GM12878 (cell line): ENCODE data around the gene TUBB4B. TPM values are rescaled to one million over a fixed set of nuclear protein-coding genes. Genes with fewer than 3 reads are reported as not detected.

Experiments used
- ATAC-seq: fragments of 200-7000 bp; cut with Tn5 transposase; 3 replicates; pipeline ENCODE4 v1.9.1; 2020; ENCODE audit warnings: mild to moderate bottlenecking, moderate library complexity
- BruUV-seq: library from RNA; stranded (reverse); fragments of 400-500 nt; replicated peaks from 2 replicates; lab custom pipeline; 2021; lab: Mats Ljungman, UMichigan
- CTCF ChIA-PET: fragments of 300-600 bp; sonication (Branson Sonifier 250); formaldehyde crosslinking; extraction: SDS; loops from one replicate; lab custom pipeline; 2021; ENCODE audit warnings: inconsistent platforms; lab: Yijun Ruan, JAX
- POLR2A ChIA-PET: fragments of 350-600 bp; formaldehyde crosslinking; extraction: SDS; loops from one replicate; lab custom pipeline; 2021; ENCODE audit warnings: inconsistent platforms; lab: Charles Lee
- RAD21 ChIA-PET: fragments of 300-600 bp; sonication (Branson Sonifier 250); formaldehyde crosslinking; loops from one replicate; lab custom pipeline; 2023; ENCODE audit warnings: antibody characterized with exemption; ENCODE audit not compliant: unreplicated experiment; lab: Charles Lee
- SMC1A ChIA-PET: fragments of 300-600 bp; sonication (Branson Sonifier 250); formaldehyde crosslinking; loops from one replicate; lab custom pipeline; 2023; ENCODE audit not compliant: unreplicated experiment, uncharacterized antibody; lab: Charles Lee
- DNase-seq: peaks from one replicate; pipeline ENCODE4 v3.0.0-alpha.2; 2011; ENCODE audit warnings: low read depth, low spot score
- FAIRE-seq: peaks from 3 replicates; lab custom pipeline; 2011; peaks lifted over from hg19 to GRCh38; lab: Jason Lieb, UNC
- H2AFZ ChIP-seq: 2 replicates; pipeline ENCODE4 v1.6.0; 2011; ENCODE audit warnings: low read depth, low read length, control low read depth; ENCODE audit not compliant: control insufficient read depth
- H3K27ac ChIP-seq: 2 replicates; pipeline ENCODE4 v1.5.1; 2011; ENCODE audit warnings: control low read depth; ENCODE audit not compliant: control insufficient read depth, insufficient read depth
- H3K27me3 ChIP-seq, 2 experiments: replicated peaks in 1 of 2; 2 replicates each; pipeline versions ENCODE4 v1.6.0 to v1.6.1; 2011; ENCODE audit warnings: low read length in 1 of 2; ENCODE audit not compliant: control insufficient read depth in 2 of 2, insufficient read depth in 2 of 2
- H3K36me3 ChIP-seq, 2 experiments: 2 replicates each; pipeline ENCODE4 v1.5.1; 2011; ENCODE audit warnings: low read length in 1 of 2; ENCODE audit not compliant: control insufficient read depth in 2 of 2, insufficient read depth in 2 of 2
- H3K4me1 ChIP-seq: 2 replicates; pipeline ENCODE4 v1.6.1; 2011; ENCODE audit warnings: mild to moderate bottlenecking, low read length, moderate library complexity, mixed read lengths; ENCODE audit not compliant: control insufficient read depth, insufficient read depth
- H3K4me2 ChIP-seq: 2 replicates; pipeline ENCODE4 v1.6.0; 2011; ENCODE audit warnings: control low read depth; ENCODE audit not compliant: control insufficient read depth, insufficient read depth
- H3K4me3 ChIP-seq: fragments of 200-600 bp; sonication (generic); 2 replicates; pipeline ENCODE4 v1.5.1; 2016
- H3K79me2 ChIP-seq: 2 replicates; pipeline ENCODE4 v1.6.0; 2011; ENCODE audit warnings: low read length; ENCODE audit not compliant: control insufficient read depth, insufficient read depth
- H3K9ac ChIP-seq: 2 replicates; pipeline ENCODE4 v1.8.0; 2011; ENCODE audit warnings: low read length, control low read depth, mixed read lengths; ENCODE audit not compliant: control insufficient read depth, insufficient read depth
- H3K9me3 ChIP-seq: replicated peaks from 3 replicates; pipeline ENCODE4 v1.5.1; 2011; ENCODE audit warnings: mild to moderate bottlenecking, low read length; ENCODE audit not compliant: control insufficient read depth, insufficient read depth
- H4K20me1 ChIP-seq: 2 replicates; pipeline ENCODE4 v1.6.0; 2011; ENCODE audit not compliant: control insufficient read depth, insufficient read depth
- ATF7 ChIP-seq: fragments of 450-650 bp; IDR thresholded peaks from 2 replicates; pipeline ENCODE4 v1.6.1; 2016; ENCODE audit warnings: low read depth, mild to moderate bottlenecking
- BHLHE40 ChIP-seq, 2 experiments: fragments of 450-650 bp in 1 of 2; IDR thresholded peaks; 2 replicates each; pipeline ENCODE4 v1.6.1; 2011 to 2017; ENCODE audit warnings: low read depth in 2 of 2, borderline replicate concordance in 1 of 2, improper control_type of control experiment in 1 of 2, low read length in 1 of 2, mild to moderate bottlenecking in 1 of 2
- BMI1 ChIP-seq: fragments of 450-650 bp; IDR thresholded peaks from 2 replicates; pipeline ENCODE4 v1.6.1; 2016; ENCODE audit warnings: mild to moderate bottlenecking, moderate library complexity, borderline replicate concordance
- BRCA1 ChIP-seq: IDR thresholded peaks from 2 replicates; pipeline ENCODE4 v1.6.1; 2011; ENCODE audit warnings: low read depth, low read length, improper control_type of control experiment
- CBX3 ChIP-seq: fragments of 200-600 bp; sonication (generic); IDR thresholded peaks from 2 replicates; pipeline ENCODE4 v1.6.1; 2016; ENCODE audit warnings: low read depth, borderline replicate concordance
- CTCF ChIP-seq, 3 experiments: IDR thresholded peaks in 2 of 3; conservative IDR thresholded peaks in 1 of 3; 2 replicates each; pipeline ENCODE4 v1.5.1; 2011; ENCODE audit warnings: low read depth in 3 of 3, low read length in 3 of 3, mild to moderate bottlenecking in 3 of 3, control low read depth in 2 of 3, moderate library complexity in 2 of 3, inconsistent platforms in 1 of 3, mixed read lengths in 1 of 3; ENCODE audit not compliant: control insufficient read depth in 2 of 3, insufficient read depth in 1 of 3; ENCODE audit errors: extremely low read depth in 1 of 3
- EP300 ChIP-seq, 2 experiments: fragments of 150-350 bp in 1 of 2; IDR thresholded peaks; 2 replicates each; pipeline ENCODE4 v1.6.1; 2011 to 2012; ENCODE audit warnings: low read depth in 2 of 2, low read length in 2 of 2, borderline replicate concordance in 1 of 2, improper control_type of control experiment in 1 of 2, inconsistent platforms in 1 of 2; ENCODE audit not compliant: control insufficient read depth in 1 of 2
- ETV6 ChIP-seq, 2 experiments: fragments of 450-650 bp in 1 of 2; IDR thresholded peaks in 1 of 2; conservative IDR thresholded peaks in 1 of 2; 2 replicates each; pipeline ENCODE4 v1.6.1; 2014; ENCODE audit warnings: antibody characterized with exemption in 1 of 2, borderline replicate concordance in 1 of 2, low read depth in 1 of 2, mild to moderate bottlenecking in 1 of 2, moderate library complexity in 1 of 2
- GABPA ChIP-seq: IDR thresholded peaks from 2 replicates; pipeline ENCODE4 v1.6.1; 2014; ENCODE audit warnings: antibody characterized with exemption, low read depth, mild to moderate bottlenecking, inconsistent platforms
- IKZF2 ChIP-seq, 2 experiments: fragments of 450-650 bp; IDR thresholded peaks; 2 replicates each; pipeline ENCODE4 v1.6.1; 2017; ENCODE audit warnings: mild to moderate bottlenecking in 2 of 2, moderate library complexity in 2 of 2
- MTA3 ChIP-seq: IDR thresholded peaks from 2 replicates; pipeline ENCODE4 v1.6.1; 2012; ENCODE audit warnings: low read length, inconsistent platforms, borderline replicate concordance
- MXI1 ChIP-seq: fragments of 150-350 bp; IDR thresholded peaks from 2 replicates; pipeline ENCODE4 v1.6.1; 2011; ENCODE audit warnings: low read depth, mild to moderate bottlenecking, inconsistent platforms, low read length, improper control_type of control experiment
- NFIC ChIP-seq: IDR thresholded peaks from 2 replicates; pipeline ENCODE4 v1.6.1; 2012; ENCODE audit warnings: low read depth, mild to moderate bottlenecking, inconsistent platforms, low read length, moderate library complexity
- NFYA ChIP-seq: IDR thresholded peaks from 2 replicates; pipeline ENCODE4 v1.6.1; 2011; ENCODE audit warnings: low read depth, mild to moderate bottlenecking, low read length, improper control_type of control experiment, borderline replicate concordance
- RCOR1 ChIP-seq: conservative IDR thresholded peaks from 2 replicates; pipeline ENCODE4 v1.6.1; 2012; ENCODE audit warnings: low read depth, low read length, improper control_type of control experiment
- USF1 ChIP-seq: IDR thresholded peaks from 2 replicates; pipeline ENCODE4 v1.6.1; 2011; ENCODE audit warnings: borderline replicate concordance, low read depth, mild to moderate bottlenecking, moderate library complexity, mixed read lengths, low read length; ENCODE audit not compliant: insufficient read depth; ENCODE audit errors: extremely low read length
- ZBED1 ChIP-seq: IDR thresholded peaks from 2 replicates; pipeline ENCODE4 v1.6.1; 2016; ENCODE audit warnings: borderline replicate concordance
- ZSCAN29 ChIP-seq: fragments of 450-650 bp; IDR thresholded peaks from 2 replicates; pipeline ENCODE4 v1.6.1; 2017; ENCODE audit warnings: mild to moderate bottlenecking, moderate library complexity
- WGBS: methylation state at CpG from one replicate; pipeline ENCODE4 v1.1.6; 2016; ENCODE audit warnings: low lambda C conversion rate; ENCODE audit not compliant: insufficient replicate concordance, insufficient coverage; ENCODE audit errors: missing lambda C conversion rate; 5-methylcytosine and 5-hydroxymethylcytosine counted together
- in situ Hi-C: fragments of 300-500 bp; cut with MboI; formaldehyde crosslinking; loops from 9 replicates; pipeline ENCODE4 v1.14.3; 2018; ENCODE audit warnings: mixed read lengths
- intact Hi-C: fragments of 100-400 bp; cut with micrococcal nuclease; formaldehyde crosslinking; loops from one replicate; pipeline ENCODE4 v1.14.2; 2022; ENCODE audit not compliant: unreplicated experiment
- polyA plus RNA-seq, 11 experiments: library from polyadenylated mRNA; depleted of rRNA in 4 of 11; unstranded in 6 of 11; stranded (reverse) in 5 of 11; fragments of >200 nt; fragmentation: Nextera tagmentation in 4 of 11; fragmentation: Illumina TruSeq in 1 of 11; extraction: Ambion mirVana in 4 of 11; extraction: Trizol in 1 of 11; gene quantifications; 1 replicate in 1 of 11; 2 replicates in 10 of 11; pipeline versions ENCODE4 v1.2.1 to v1.2.3, GENCODE V29; 2011 to 2016; ENCODE audit warnings: inconsistent platforms in 2 of 11, missing spikeins in 2 of 11, low read depth in 1 of 11
- total RNA-seq, 4 experiments: library from RNA; depleted of rRNA in 3 of 4; stranded (reverse); fragments of >200 nt in 3 of 4; fragmentation: Illumina TruSeq in 1 of 4; extraction: Trizol in 1 of 4; gene quantifications; 2 replicates each; pipeline versions ENCODE4 v1.2.1 to v1.2.3, GENCODE V29; 2013 to 2021

The TUBB4B gene
- total and polyA plus RNA-seq, 10 of the 15 experiments (the other 5 are each of a cell fraction or from before 2014, with no cell fraction given), result 23.0 to 532 (median 254) TPM

GRCh38 chr9:137277329-137278041 is 36.4 kb downstream of the TUBB4B start, which contains the start of gene TOR4A:
Gene TOR4A (plus strand): TSS chr9:137277726. CDS start chr9:137278690, 964 bp downstream.
- peak; percentile 93 for FAIRE-seq
- Histone ChIP-seq H3K9ac (peak within 1 kb of the TSS; percentile 95), H3K9me3 (no peaks in the 10 kb centered on the region), H3K79me2 (peaks cover 19% of the 10 kb centered on the region), H3K27ac (peak within 1 kb of the TSS; percentile 95), H4K20me1 (no peaks in the 10 kb centered on the region), H3K4me3 (peak within 1 kb of the TSS; percentile 92), H3K4me1 (peaks cover 39% of the 10 kb centered on the region), H3K4me2 (peak within 1 kb of the TSS; percentile 97), H3K36me3 (peaks cover 0 to 2% of the 10 kb centered on the region in 2 experiments; a peak in 2 of 4 replicates), H2AFZ (peak within 1 kb of the TSS; percentile 45), H3K27me3 (no peaks in the 10 kb centered on the region)
- DNase-seq, result peak; percentile 42
- ChIA-PET CTCF (interaction anchor here (0.6 to 1.6 kb wide), 15 partner anchors 10 to 249 kb away, joined by 3 to 6 read pairs (median 3); partner anchors contain the start of genes EXD3, NOXA1, NRARP and RNF224), SMC1A (interaction anchor here (0.6 to 1.6 kb wide), 3 partner anchors 40 to 127 kb away, joined by 3 to 6 read pairs (median 3); no protein-coding TSS in a partner anchor), POLR2A (interaction anchor here (0.6 to 2.5 kb wide), 10 partner anchors 9 to 154 kb away, joined by 3 to 14 read pairs (median 4); partner anchors contain the start of genes EXD3, NOXA1 and TUBB4B), RAD21 (interaction anchor here (0.5 to 1.8 kb wide), 12 partner anchors 9 to 121 kb away, joined by 3 to 14 read pairs (median 4); partner anchors contain the start of gene NRARP)
- BruUV-seq, result no TSS peak
- in situ Hi-C loops (no loop called here), intact Hi-C loops (no loop called here)
- ATAC-seq, result peak; percentile 89
- WGBS, result under 1% methylated on average over 24 of the region's 25 CpGs
- TF ChIP-seq CTCF (IDR thresholded peaks at IDR 0.05 in 2 of 3, conservative IDR thresholded peaks at IDR 0.05 in 1 of 3; ENCODE audit: control insufficient read depth in 2 of 3, extremely low read depth in 1 of 3, insufficient read depth in 1 of 3, low read depth in 3 of 3, low read length in 3 of 3), result peak; percentile 26 to 34 (median 28); a peak in 4 of 6 replicates
- TF ChIP-seq ZSCAN29, result no peak
- no peak for TF ChIP-seq CBX3
- TF ChIP-seq IKZF2 (IDR thresholded peaks at IDR 0.05), result peak; percentile 29 to 44; a peak in 3 of 4 replicates
- no peak for TF ChIP-seq MTA3
- no peak for TF ChIP-seq BMI1
- no peak for TF ChIP-seq USF1
- TF ChIP-seq RCOR1, result no peak
- TF ChIP-seq ETV6 (conservative IDR thresholded peaks at IDR 0.05 in 1 of 2, IDR thresholded peaks at IDR 0.05 in 1 of 2; ENCODE audit: borderline replicate concordance in 1 of 2, low read depth in 1 of 2), result peak in 1 of 2 experiments; percentile 36; a peak in 2 of 4 replicates
- no peak for TF ChIP-seq ZBED1
- TF ChIP-seq NFYA, result no peak
- TF ChIP-seq EP300 (IDR thresholded peaks at IDR 0.05; ENCODE audit: borderline replicate concordance in 1 of 2, control insufficient read depth in 1 of 2, low read depth in 2 of 2, low read length in 2 of 2), result no peak
- no peak for TF ChIP-seq BRCA1
- TF ChIP-seq NFIC, result no peak
- peak; percentile 39 to 59; a peak in 3 of 4 replicates for TF ChIP-seq BHLHE40 (IDR thresholded peaks at IDR 0.05; ENCODE audit: borderline replicate concordance in 1 of 2, low read depth in 2 of 2, low read length in 1 of 2)
- no peak for TF ChIP-seq ATF7
- peak; percentile 73 for TF ChIP-seq MXI1
- TF ChIP-seq GABPA, result no peak; the same call in 1 of the 2 replicates
